Calu3 (cell line): Measurements from ENCODE around the gene SCN1B. TPM values are rescaled to one million over a fixed set of nuclear protein-coding genes. Genes with fewer than 3 reads are reported as not detected.

ENCODE experiments used
- BruUV-seq: library from RNA; stranded (reverse); fragments of 400-500 nt; replicated peaks from 2 replicates; lab custom pipeline; 2021; lab: Mats Ljungman, UMichigan
- CTCF ChIA-PET: fragments of 300-600 bp; sonication (Branson Sonifier 250); formaldehyde crosslinking; loops from one replicate; lab custom pipeline; 2022; ENCODE audit warnings: antibody characterized with exemption; lab: Charles Lee
- DNase-seq: peaks from one replicate; pipeline ENCODE4 v3.0.0; 2022
- H3K27ac Mint-ChIP-seq: one replicate; pipeline ENCODE4 v1.8.0; 2022; ENCODE audit warnings: mixed read lengths; ENCODE audit not compliant: unreplicated experiment
- H3K27me3 Mint-ChIP-seq: one replicate; pipeline ENCODE4 v1.8.0; 2022; ENCODE audit warnings: mixed read lengths; ENCODE audit not compliant: unreplicated experiment
- H3K36me3 Mint-ChIP-seq: one replicate; pipeline ENCODE4 v1.8.0; 2022; ENCODE audit warnings: mild to moderate bottlenecking, moderate library complexity, mixed read lengths; ENCODE audit not compliant: insufficient read depth, unreplicated experiment
- H3K4me1 Mint-ChIP-seq: one replicate; pipeline ENCODE4 v1.8.0; 2022; ENCODE audit warnings: mild to moderate bottlenecking, low read depth, mixed read lengths; ENCODE audit not compliant: unreplicated experiment
- H3K4me3 Mint-ChIP-seq: one replicate; pipeline ENCODE4 v1.8.0; 2022; ENCODE audit warnings: mild to moderate bottlenecking, low read depth, moderate library complexity, mixed read lengths; ENCODE audit not compliant: unreplicated experiment
- H3K9me3 Mint-ChIP-seq: one replicate; pipeline ENCODE4 v1.8.0; 2022; ENCODE audit warnings: low read depth, mixed read lengths; ENCODE audit not compliant: unreplicated experiment
- CTCF ChIP-seq: fragments of 200-600 bp; IDR thresholded peaks from one replicate; pipeline ENCODE4 v1.8.0; 2022; ENCODE audit warnings: antibody characterized with exemption; ENCODE audit not compliant: unreplicated experiment
- intact Hi-C: fragments of 100-400 bp; cut with micrococcal nuclease; formaldehyde crosslinking; loops from one replicate; pipeline ENCODE4 v1.10.0; 2022; ENCODE audit not compliant: unreplicated experiment
- total RNA-seq: library from RNA; stranded (reverse); gene quantifications from 2 replicates; pipeline ENCODE4 v1.2.3, GENCODE V29; 2022

SCN1B gene
- total RNA-seq, 1 experiment from 2014 or later: 1.4 TPM

- no peak overlapping the region for H3K4me3 Mint-ChIP-seq
- CTCF ChIA-PET: interaction anchor here (0.6 to 0.9 kb wide), 2 partner anchors 21 to 53 kb away, joined by 3 to 4 read pairs; no protein-coding TSS in a partner anchor
Measured at GRCh38 chr19:34985249-34986022, 44.8 kb upstream of the SCN1B start.

GRCh38 chr19:34988119-34988518 is 42.2 kb upstream of the SCN1B start:
- DNase-seq: no peak
- peaks cover 6% of the 10 kb centered on the region for H3K9me3 Mint-ChIP-seq
- peaks cover under 1% of the 10 kb centered on the region for H3K27me3 Mint-ChIP-seq
- no peak for TF ChIP-seq CTCF
- H3K36me3 Mint-ChIP-seq: no peaks in the 10 kb centered on the region
- no peak overlapping the region for H3K4me3 Mint-ChIP-seq
- peaks cover 9% of the 10 kb centered on the region for H3K4me1 Mint-ChIP-seq
- H3K27ac Mint-ChIP-seq: no peak overlapping the region
- CTCF ChIA-PET: no interaction called here
- no TSS peak for BruUV-seq
- intact Hi-C loops: no loop called here

More at GRCh38 chr19:34985249-34986022, 44.8 kb upstream of the SCN1B start:
- Mint-ChIP-seq H3K9me3 (peaks cover 6% of the 10 kb centered on the region), H3K4me1 (peaks cover 9% of the 10 kb centered on the region), H3K36me3 (no peaks in the 10 kb centered on the region), H3K27me3 (peaks cover 13% of the 10 kb centered on the region), H3K27ac (no peak overlapping the region)
- no peak for TF ChIP-seq CTCF
- BruUV-seq: no TSS peak
- DNase-seq: no peak
- intact Hi-C loops: no loop called here

- Mint-ChIP-seq H3K9me3 (peaks cover 4% of the 10 kb centered on the region), H3K36me3 (no peaks in the 10 kb centered on the region), H3K27me3 (no peaks in the 10 kb centered on the region), H3K4me3 (no peak overlapping the region), H3K4me1 (peaks cover 18% of the 10 kb centered on the region), H3K27ac (no peak overlapping the region)
- intact Hi-C loops: no loop called here
- no TSS peak for BruUV-seq
- no peak for DNase-seq
- TF ChIP-seq CTCF: no peak
- CTCF ChIA-PET: interaction anchor here (0.6 kb wide), 1 partner anchor 11 kb away, joined by 8 read pairs; the partner anchor contains the start of gene GRAMD1A
Measured at GRCh38 chr19:34989298-34989697, 41.0 kb upstream of the SCN1B start.

GRCh38 chr19:34990578-34991192 is 39.6 kb upstream of the SCN1B start:
- no TSS peak for BruUV-seq
- intact Hi-C loops: no loop called here
- Mint-ChIP-seq H3K27ac (no peak overlapping the region), H3K27me3 (no peaks in the 10 kb centered on the region), H3K9me3 (no peaks in the 10 kb centered on the region), H3K4me1 (peaks cover 27% of the 10 kb centered on the region), H3K4me3 (no peak overlapping the region), H3K36me3 (no peaks in the 10 kb centered on the region)
- no peak for TF ChIP-seq CTCF
- CTCF ChIA-PET: no interaction called here
- no peak for DNase-seq
